ENCODE measurements around the gene ACR.

- TF ChIP-seq EZH2 (IDR thresholded peaks at IDR 0.05; ENCODE audit: insufficient read depth, poor library complexity, severe bottlenecking) (no peak), EZH2phosphoT487 (IDR thresholded peaks at IDR 0.05; ENCODE audit: insufficient read depth, low read depth) (no peak)
Observed at GRCh38 chr22:50734343-50734771, 3.6 kb upstream of the ACR start.
